Superior temporal gyrus (tissue), 1 donor: Measurements from ENCODE around the gene ARMC5.
"Not testable (repeated sequence)": the region's sequence is repeated elsewhere in the genome, so short reads cannot be mapped to it uniquely, and the experiment has no call there.

Experiments used
- DNase-seq: peaks from one replicate; pipeline ENCODE4 v3.0.0-alpha.2; 2016; ENCODE audit errors: extremely low spot score

Gene ARMC5

GRCh38 chr16:31458844-31459686, at the start of gene ARMC5:
Gene ARMC5 (plus strand): TSS chr16:31459501. CDS start chr16:31459525, 24 bp downstream.
- DNase-seq = peak; percentile 99

- DNase-seq = no peak
These were observed 49.2 kb upstream of the ARMC5 start for GRCh38 chr16:31410082-31410481.

- DNase-seq = no peak
These were observed 48.1 kb upstream of the ARMC5 start for GRCh38 chr16:31411024-31411844.

- DNase-seq = no peak
These were observed 46.6 kb upstream of the ARMC5 start for GRCh38 chr16:31412750-31413149.

GRCh38 chr16:31413381-31413780, 45.9 kb upstream of the ARMC5 start:
- no peak for DNase-seq

GRCh38 chr16:31413943-31414342, 45.4 kb upstream of the ARMC5 start:
- DNase-seq = no peak

- DNase-seq = no peak
These were observed 44.6 kb upstream of the ARMC5 start for GRCh38 chr16:31414706-31415105.

- DNase-seq = no peak
These were observed 42.9 kb upstream of the ARMC5 start for GRCh38 chr16:31416371-31416770.

GRCh38 chr16:31417036-31417435, 42.3 kb upstream of the ARMC5 start:
- DNase-seq = not testable (repeated sequence)

- DNase-seq = no peak
These were observed 41.4 kb upstream of the ARMC5 start for GRCh38 chr16:31417916-31418315.

GRCh38 chr16:31420037-31420436, 39.3 kb upstream of the ARMC5 start:
- DNase-seq = no peak

- DNase-seq = no peak
These were observed 37.7 kb upstream of the ARMC5 start for GRCh38 chr16:31421587-31421986.

- no peak for DNase-seq
These were observed 36.1 kb upstream of the ARMC5 start for GRCh38 chr16:31423241-31423640.

GRCh38 chr16:31423801-31424200, 35.5 kb upstream of the ARMC5 start:
- no peak for DNase-seq

GRCh38 chr16:31427441-31428278, 31.6 kb upstream of the ARMC5 start:
- DNase-seq = peak; percentile 53

GRCh38 chr16:31428279-31428597, 31.1 kb upstream of the ARMC5 start, which contains the start of gene COX6A2:
Gene COX6A2 (minus strand): TSS chr16:31428360. CDS start chr16:31428325, 35 bp downstream.
- no peak for DNase-seq

- no peak for DNase-seq
These were observed 30.6 kb upstream of the ARMC5 start for GRCh38 chr16:31428638-31429247.

- no peak for DNase-seq
These were observed 30.0 kb upstream of the ARMC5 start for GRCh38 chr16:31429314-31429713.

- no peak for DNase-seq
These were observed 29.5 kb upstream of the ARMC5 start for GRCh38 chr16:31429796-31430195.

- no peak for DNase-seq
These were observed 28.8 kb upstream of the ARMC5 start for GRCh38 chr16:31430380-31431052.
